Liver (tissue), 3 donors: ENCODE measurements around the gene DAB1.

Source experiments
- GABPA ChIP-seq, 2 donors: IDR thresholded peaks in 1 of 2; conservative IDR thresholded peaks in 1 of 2; 2 replicates each; pipeline ENCODE4 v1.6.1; 2016; ENCODE audit warnings: antibody characterized with exemption in 2 of 2, mild to moderate bottlenecking in 1 of 2, moderate library complexity in 1 of 2
- RAD21 ChIP-seq, 2 donors: IDR thresholded peaks; 2 replicates each; pipeline ENCODE4 v1.6.1; 2016; ENCODE audit warnings: antibody characterized with exemption in 2 of 2, mild to moderate bottlenecking in 2 of 2
- REST ChIP-seq: IDR thresholded peaks from 2 replicates; pipeline ENCODE4 v1.6.1; 2016; ENCODE audit warnings: antibody characterized with exemption, mild to moderate bottlenecking
- SP1 ChIP-seq: IDR thresholded peaks from 2 replicates; pipeline ENCODE4 v1.6.1; 2018; ENCODE audit warnings: antibody characterized with exemption, mild to moderate bottlenecking
- TF ChIP-seq, protein P1 (sequence below): fragments of 150-350 bp; IDR thresholded peaks from 2 replicates; pipeline ENCODE4 v1.5.1; 2017; ENCODE audit warnings: improper control_type of control experiment, low read depth, low read length; ENCODE audit not compliant: missing input control
- donor health status: healthy.
- donor health status: healthy.

DNA sequence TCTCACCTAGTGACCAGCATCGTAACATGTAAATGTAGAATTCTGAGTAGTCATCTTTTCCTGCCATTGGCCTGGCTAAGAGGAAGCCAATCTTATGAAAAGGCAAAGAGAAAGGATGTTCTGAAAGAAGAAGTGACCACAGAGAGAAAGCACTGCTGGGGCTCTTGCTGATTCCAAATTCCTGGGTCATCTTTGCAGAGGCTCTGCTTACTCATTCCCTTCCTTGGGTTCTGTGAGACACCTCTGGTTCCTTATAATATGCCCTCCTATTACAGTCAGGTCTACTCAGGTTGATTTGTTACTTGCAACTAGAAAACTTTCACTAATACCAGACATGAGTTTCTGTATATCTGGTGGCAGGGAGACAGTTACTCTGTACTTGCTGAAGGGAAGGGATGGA is 259.3 kb downstream of the DAB1 start:
- TF ChIP-seq, protein P1, sequence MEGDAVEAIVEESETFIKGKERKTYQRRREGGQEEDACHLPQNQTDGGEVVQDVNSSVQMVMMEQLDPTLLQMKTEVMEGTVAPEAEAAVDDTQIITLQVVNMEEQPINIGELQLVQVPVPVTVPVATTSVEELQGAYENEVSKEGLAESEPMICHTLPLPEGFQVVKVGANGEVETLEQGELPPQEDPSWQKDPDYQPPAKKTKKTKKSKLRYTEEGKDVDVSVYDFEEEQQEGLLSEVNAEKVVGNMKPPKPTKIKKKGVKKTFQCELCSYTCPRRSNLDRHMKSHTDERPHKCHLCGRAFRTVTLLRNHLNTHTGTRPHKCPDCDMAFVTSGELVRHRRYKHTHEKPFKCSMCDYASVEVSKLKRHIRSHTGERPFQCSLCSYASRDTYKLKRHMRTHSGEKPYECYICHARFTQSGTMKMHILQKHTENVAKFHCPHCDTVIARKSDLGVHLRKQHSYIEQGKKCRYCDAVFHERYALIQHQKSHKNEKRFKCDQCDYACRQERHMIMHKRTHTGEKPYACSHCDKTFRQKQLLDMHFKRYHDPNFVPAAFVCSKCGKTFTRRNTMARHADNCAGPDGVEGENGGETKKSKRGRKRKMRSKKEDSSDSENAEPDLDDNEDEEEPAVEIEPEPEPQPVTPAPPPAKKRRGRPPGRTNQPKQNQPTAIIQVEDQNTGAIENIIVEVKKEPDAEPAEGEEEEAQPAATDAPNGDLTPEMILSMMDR = no peak
- TF ChIP-seq REST (no peak), RAD21 (IDR thresholded peaks at IDR 0.05) (no peak), GABPA (IDR thresholded peaks at IDR 0.05 in 1 of 2, conservative IDR thresholded peaks at IDR 0.05 in 1 of 2) (no peak), SP1 (no peak)
